CD4-positive, alpha-beta T cell treated with Interleukin-4 for 1 hour (primary cell): Measurements from ENCODE around the gene SLC6A11.

Experiments
- DNase-seq, 2 donors: peaks; one replicate each; pipeline ENCODE4 v3.0.0-alpha.2; 2020 to 2022

SLC6A11 gene

GRCh38 chr3:10890665-10891064 is 74.6 kb downstream of the SLC6A11 start:
- no peak for DNase-seq

DNA sequence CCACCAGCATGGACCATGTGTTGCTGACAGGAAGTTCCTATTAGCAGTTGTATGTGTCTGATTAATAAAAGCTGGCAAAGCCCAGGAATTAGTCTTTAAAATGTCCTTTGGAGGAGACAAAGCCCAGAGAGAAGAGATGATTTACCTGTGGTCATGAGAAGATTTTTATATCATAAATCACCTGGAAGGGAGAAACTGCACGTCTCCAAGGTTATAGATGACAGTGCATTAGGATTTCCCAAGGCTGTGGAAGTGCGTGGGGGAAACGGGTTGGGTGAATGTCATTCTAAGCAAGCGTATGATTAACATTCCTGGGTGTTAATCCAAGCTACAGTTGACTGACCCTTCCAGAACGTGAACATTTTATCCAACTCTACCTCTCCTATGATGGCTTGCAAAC is 76.6 kb downstream of the SLC6A11 start:
- no peak for DNase-seq

- DNase-seq: no peak
These were observed 85.4 kb downstream of the SLC6A11 start for GRCh38 chr3:10901296-10901945.

- no peak for DNase-seq
These were observed 91.2 kb downstream of the SLC6A11 start for GRCh38 chr3:10907262-10907661.

- DNase-seq: no peak
These were observed 94.3 kb downstream of the SLC6A11 start for GRCh38 chr3:10910367-10910766.

DNA sequence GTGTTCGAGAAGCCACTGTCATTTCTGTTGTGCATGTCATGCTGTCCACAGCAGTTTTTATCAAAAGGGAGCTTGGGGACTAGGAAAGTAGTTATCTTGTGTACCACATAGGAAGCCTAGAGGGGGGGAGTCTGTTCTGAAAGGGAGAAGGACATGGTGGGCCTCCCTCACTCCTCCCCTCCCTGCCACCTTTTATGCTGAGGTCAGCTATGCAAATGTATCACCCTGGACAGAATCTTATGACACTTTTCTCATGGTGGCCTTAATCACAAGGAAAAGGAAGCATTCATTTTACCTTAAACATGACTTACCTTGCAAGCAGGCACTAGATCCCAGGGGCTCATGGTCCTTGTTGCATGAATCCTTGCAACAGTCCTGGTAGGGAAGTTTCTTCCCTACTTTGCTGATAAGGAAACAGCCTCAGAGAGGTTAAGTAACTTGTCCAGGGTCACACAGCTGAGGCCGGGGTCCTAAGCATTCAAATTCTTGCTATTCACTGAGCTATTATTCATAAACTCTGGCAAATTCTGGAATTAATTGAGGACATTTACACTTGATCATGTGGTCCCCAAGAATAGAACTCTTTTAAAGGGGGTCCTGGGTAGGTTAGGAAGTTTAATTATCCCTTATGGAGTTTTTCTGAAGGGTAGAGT is 95.4 kb downstream of the SLC6A11 start:
- DNase-seq: no peak

DNA sequence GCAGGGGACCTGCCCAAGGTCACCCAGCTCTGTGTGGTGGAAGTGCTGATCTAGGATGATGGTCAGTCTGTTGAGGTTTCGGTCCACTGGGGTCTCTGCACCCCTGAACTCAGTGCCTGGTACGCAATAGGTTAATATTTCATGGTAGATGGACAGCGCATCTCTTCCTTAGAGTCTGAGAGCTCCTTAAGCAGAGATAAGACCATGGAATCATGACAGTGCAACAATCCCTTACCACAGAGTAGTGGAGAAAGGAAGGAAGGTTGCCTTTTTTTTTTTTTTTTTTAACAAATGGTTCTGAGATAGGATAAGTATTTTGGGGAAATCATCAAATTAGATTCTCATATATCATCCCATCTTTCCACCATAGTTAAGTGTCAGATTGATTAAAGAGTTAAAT is 96.8 kb downstream of the SLC6A11 start:
- DNase-seq: no peak

GRCh38 chr3:10915376-10915775 is 99.3 kb downstream of the SLC6A11 start:
- no peak for DNase-seq

- no peak for DNase-seq
These were observed 101.1 kb downstream of the SLC6A11 start for GRCh38 chr3:10917176-10917575.

DNA sequence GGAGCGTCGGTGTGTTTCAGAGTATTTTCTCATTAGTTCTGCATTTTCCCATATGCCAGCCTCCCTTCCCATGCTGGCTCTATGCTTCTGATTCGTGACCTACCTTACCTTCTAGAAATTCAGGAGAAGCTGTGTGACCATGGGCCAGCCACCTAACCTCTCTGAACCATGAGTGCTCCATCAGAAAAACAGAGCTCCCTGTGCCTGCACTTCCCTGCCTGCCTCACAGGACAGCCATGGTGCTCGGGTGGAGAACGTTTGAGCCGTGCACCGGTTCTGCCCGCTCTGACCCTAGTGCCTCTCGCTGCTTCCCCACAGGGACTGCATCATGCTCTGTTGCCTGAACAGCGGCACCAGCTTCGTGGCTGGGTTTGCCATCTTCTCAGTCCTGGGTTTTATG is 102.0 kb downstream of the SLC6A11 start:
- no peak for DNase-seq

DNA sequence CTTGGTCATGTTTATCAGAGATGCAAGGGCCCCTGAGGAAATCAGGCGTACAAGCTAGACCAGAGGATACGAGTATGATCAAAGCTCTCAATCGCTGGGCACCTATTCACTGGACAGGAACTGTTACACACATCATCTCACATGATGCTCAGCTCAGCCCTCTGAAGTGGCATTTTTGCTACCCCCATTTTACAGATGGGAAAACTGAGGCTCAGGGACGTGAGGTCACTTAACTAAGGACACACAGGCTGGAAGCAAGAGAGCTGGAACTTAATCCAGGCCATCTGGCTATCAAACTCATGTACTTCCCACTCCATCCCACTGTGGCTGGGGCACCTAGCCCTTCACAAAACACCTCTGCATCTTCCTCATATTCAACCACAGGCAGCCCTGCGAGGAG is 103.6 kb downstream of the SLC6A11 start:
- DNase-seq: no peak

DNA sequence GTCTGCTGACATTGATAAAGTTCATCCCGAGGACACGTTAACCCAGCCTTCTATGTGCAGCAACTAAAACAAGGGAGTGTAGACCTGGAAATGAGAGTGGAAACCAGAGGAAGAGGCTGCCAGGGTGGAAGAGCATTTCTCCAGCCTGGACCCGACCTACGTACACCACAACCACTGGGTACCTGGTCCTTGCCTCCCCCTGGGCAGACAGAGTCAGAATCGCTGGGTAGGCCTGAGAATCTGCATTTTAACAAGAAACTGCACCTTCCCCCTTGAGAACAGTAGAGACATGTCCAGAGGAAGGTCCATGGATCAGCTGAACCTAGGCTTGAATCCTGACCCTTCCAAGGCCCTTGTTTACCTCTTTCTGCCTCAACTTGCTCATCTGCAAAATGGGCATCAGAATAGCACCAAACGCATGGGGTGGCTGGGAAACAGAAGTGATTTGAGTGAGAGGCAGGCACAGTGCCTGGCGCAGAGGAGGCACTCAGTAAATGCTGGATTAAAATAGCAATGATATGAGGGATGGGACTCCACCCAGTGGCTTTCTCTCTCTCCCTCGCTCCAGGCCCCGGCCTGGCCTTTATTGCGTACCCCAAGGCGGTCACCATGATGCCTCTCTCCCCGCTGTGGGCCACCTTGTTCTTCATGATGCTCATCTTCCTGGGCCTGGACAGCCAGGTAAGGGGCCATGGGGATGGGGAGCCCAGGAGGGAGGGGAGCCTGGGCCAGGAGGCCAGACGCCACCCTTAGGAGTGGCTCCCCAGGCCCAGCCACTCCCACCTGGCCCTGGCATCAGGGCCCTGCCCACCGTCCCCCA is 109.6 kb downstream of the SLC6A11 start:
- no peak for DNase-seq

DNA sequence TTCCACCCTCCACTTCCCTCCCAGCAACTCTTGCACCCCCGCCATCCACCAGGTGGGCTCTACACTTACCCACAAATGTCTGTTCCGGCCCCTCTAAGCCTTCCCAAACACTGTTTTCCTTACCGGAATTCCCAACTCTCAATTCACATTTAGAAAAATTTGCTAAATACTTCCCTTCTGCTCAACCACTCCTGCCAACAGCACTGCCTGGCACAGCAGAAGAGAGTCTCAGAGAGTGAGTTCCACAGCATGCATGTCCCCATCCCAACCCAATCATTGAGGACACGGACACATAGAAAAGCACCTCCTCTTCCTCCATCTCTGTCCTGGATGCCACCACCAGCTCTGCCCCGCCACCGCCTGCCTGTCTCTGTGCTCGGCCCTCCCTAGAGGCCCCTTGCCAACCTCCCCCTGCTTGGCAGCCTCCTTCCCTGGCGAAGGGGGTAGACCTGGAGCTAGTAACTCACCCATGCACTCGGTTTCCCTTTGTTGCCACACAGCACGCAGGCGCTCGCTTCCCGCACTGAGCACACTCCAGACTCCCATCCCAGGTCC is 110.3 kb downstream of the SLC6A11 start:
- DNase-seq: no peak

GRCh38 chr3:10926811-10927521 is 110.9 kb downstream of the SLC6A11 start:
- no peak for DNase-seq

GRCh38 chr3:10927551-10927950 is 111.5 kb downstream of the SLC6A11 start:
- no peak for DNase-seq

DNA sequence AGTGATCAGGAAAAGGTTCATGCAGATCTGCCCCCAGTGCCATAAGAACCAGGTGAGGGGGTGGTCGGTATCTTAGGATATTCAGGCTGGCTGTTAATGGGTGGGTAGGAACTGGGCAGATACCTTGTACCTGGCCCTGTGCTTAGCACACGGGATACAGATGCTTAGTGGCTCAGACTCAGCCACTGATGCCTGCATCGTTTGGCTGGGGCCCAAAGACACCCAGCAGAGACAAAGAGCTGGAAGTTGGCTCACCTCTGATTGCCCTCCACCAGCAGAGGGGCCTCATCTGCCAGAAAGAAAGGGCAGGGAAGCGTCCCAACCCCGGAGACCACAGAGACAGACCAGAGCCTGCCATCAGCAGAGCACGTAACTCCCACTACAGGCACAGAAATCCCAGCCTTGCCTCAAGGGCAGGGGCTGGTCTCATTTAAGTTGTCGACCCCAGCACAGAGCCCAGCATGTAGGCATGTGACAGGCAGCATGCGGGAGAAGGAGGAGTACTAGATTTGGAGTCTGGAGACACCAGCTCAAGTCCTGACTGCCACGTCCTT is 112.5 kb downstream of the SLC6A11 start:
- no peak for DNase-seq

DNA sequence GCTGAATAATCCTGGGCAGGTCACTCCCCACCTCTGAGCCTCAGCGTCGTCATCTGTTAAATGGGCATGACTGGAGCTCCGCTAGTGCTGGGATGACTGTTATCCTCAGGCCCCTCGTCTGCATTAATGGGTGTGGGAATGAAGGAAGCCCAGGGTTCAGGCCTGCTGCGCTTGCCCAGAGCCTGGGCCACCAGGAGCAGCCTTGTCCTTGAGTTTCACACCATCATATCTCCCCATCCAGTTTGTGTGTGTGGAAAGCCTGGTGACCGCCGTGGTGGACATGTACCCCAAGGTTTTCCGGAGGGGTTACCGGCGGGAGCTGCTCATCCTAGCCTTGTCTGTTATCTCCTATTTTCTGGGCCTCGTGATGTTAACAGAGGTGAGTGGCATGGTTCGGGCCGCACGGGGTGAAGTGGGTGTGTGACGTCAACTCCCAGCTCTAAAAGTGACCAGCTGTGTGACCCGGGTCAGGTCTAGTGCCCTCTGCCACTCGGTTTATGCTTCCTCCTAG is 113.0 kb downstream of the SLC6A11 start:
- DNase-seq: no peak

- DNase-seq: no peak
These were observed 114.1 kb downstream of the SLC6A11 start for GRCh38 chr3:10929978-10930665.

DNA sequence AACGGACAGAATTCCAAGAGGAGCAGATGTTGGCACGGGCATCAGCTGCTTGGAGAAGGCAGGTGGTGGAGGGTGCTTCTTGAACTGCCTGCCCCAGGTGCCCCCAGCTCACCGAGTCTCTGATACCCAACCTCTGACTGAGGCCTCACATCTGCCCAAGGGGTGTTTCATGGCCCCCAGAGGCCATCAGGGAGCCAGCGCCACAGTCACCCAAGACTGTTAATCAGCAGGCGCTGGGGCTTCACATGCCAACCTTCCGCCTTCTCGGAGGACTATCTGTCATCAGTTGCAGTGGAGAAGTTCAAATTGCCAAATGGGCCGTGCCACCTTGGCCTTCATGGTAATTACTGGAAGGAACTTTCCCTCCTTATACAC is 114.6 kb downstream of the SLC6A11 start:
- DNase-seq: no peak

GRCh38 chr3:10932596-10932995 is 116.6 kb downstream of the SLC6A11 start:
- DNase-seq: no peak

DNA sequence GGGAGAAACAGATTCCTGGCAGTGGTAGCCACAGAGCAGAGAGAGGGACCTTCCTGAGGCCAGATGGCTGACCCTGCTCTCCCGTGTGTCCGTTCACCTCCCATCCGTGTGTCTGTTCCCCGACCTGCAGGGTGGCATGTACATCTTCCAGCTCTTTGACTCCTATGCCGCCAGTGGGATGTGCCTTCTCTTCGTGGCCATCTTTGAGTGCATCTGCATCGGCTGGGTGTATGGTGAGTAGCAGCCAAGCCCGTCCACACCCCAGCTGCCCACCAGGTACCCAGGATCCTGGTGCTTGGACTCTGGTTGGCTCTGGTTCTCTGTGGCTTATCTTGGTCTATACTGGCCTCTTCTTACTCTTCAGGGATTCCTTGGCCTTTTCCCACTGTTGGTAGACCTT is 117.0 kb downstream of the SLC6A11 start:
- no peak for DNase-seq

- no peak for DNase-seq
These were observed 117.4 kb downstream of the SLC6A11 start for GRCh38 chr3:10933470-10933804.
